Stimulated activated CD8-positive, alpha-beta memory T cell treated with anti-CD3 and anti-CD28 coated beads, Interleukin-12 subunit alpha, Interleukin-12 subunit beta, amount 100 ng/mL, for 1 hour (primary cell): ENCODE measurements around the gene GRN.
A peak's percentile ranks its signal among the peaks of the same experiment; 100 is the strongest.
"Not testable (repeated sequence)": the region's sequence is repeated elsewhere in the genome, so short reads cannot be mapped to it uniquely, and the experiment has no call there.

Experiments
- DNase-seq: peaks from one replicate; pipeline ENCODE4 v3.0.0-alpha.2; 2020; ENCODE audit warnings: low read depth

GRN gene

DNA sequence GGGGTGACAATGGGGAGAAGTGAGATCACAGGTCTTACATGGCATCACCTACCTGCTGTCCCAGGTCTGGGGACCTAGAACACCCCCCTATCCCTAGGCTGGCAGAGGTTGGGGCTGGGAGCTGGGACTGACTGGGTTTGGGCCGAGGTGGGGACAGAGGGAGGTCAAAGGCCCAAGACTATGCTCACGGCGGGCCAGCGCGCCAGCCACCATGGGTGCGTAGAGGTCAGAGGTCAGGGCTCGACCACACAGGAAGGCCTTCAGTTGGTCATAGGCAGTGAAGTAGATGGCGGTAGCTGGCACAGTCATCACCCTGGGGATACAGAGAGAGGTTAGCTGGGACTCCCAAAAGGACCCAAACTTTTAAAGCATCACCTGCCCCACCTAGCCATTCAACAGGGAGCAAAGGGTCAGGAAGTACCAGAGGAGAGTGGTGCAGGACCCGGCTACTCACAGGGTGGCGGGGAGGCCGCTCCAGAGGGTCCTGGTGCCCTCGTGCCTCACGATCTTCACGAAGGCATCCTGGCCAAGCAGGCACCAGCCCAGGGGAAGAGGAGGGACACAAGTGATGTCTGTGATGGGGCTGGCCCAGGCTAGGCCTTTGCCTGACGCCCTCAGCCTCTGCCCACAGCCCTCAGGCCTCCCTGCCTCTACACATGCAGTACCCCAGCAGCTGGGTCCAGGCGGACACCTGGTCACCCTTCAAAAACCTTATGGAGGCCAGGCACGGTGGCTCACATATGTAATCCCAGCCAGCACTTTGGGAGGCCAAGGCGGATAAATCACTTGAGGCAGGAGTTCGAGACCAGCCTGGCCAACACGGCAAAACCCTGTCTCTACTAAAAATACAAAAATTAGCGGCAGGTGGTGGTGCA is 23.6 kb upstream of the GRN start:
- DNase-seq: no peak

- DNase-seq: no peak
These were observed 22.7 kb upstream of the GRN start for GRCh38 chr17:44322236-44322895.

- DNase-seq: no peak
These were observed 21.6 kb upstream of the GRN start for GRCh38 chr17:44323359-44324091.

GRCh38 chr17:44324092-44324570 is 21.0 kb upstream of the GRN start:
- DNase-seq: no peak

GRCh38 chr17:44324571-44325275 is 20.4 kb upstream of the GRN start, which contains the start of gene SLC25A39:
SLC25A39 (minus strand) TSS chr17:44324823; CDS start chr17:44323562, 1,261 bp downstream.
- peak; percentile 90 for DNase-seq

- DNase-seq: peak; percentile 92
These were observed 18.1 kb upstream of the GRN start for GRCh38 chr17:44326861-44327444.

DNA sequence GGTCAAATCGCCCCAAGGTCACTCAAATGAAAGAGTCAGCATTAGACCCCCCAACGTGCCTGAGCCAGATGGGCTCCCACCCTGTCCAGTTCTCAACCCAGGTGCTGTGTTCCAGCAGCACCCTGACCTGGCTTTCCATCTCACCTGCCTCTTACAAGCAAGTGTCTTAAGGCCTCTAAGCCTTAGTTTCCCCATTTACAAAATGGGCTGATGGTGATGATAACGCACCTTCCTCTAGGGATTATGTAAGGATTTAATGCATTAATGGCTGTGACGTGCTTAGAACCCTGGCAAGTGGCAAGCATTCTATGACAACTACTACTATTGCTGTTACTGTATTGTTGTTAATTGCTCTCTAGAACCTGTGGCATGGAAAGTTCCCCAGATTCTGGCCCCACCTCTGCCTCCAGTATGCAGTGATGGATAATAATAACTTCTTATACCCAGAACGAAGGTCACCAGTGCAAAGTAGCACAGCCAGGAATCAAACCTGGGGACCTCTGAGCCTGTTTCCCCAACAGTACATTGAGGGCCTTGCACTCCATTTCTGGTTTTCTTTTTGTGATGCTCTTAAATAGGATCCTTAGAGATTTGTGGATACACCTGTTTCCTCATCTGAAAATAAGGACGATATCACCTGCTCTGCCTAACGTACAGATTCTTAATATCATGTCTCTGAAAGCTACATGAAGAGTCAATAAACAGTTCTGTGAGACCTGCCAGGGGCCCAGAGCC is 17.2 kb upstream of the GRN start:
- no peak for DNase-seq

DNA sequence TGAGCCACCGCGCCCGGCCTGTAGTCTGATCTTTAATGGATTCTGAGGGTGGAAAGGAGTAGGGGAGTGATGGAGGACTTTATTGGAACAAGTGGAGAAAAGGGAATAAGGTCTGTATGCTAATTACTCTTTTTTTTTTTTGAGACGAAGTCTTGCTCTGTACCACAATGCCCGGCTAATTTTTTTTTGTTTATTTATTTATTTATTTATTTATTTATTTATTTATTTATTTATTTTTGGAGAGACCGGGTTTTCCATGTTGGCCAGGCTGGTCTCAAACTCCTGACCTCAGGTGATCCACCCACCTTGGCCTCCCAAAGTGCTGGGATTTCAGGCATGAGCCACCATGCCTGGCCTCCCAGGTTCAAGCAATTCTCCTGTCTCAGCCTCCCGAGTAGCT is 15.6 kb upstream of the GRN start:
- not testable (repeated sequence) for DNase-seq

DNA sequence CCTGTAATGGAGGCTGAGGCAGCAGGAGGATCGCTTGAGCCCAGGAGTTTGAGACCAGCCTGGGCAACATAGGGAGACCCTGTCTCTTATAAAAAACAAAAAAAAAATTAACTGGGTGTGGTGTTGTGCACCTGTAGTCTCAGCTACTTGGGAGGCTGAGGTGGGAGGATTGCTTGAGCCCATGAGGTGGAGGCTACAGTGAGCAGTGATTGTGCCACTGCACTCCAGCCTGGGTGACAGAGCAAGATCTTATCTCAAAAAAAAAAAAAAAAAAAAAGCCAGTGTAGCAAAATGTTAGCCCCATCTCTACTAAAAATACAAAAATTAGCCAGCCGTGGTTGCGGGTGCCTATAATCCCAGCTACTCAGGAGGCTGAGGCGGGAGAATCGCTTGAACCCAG is 14.8 kb upstream of the GRN start:
- not testable (repeated sequence) for DNase-seq

- DNase-seq: peak; percentile 45
These were observed 13.8 kb upstream of the GRN start for GRCh38 chr17:44331249-44331760.

GRCh38 chr17:44333371-44333770 is 11.7 kb upstream of the GRN start:
- DNase-seq: no peak

GRCh38 chr17:44334315-44334714 is 10.8 kb upstream of the GRN start:
- no peak for DNase-seq

DNA sequence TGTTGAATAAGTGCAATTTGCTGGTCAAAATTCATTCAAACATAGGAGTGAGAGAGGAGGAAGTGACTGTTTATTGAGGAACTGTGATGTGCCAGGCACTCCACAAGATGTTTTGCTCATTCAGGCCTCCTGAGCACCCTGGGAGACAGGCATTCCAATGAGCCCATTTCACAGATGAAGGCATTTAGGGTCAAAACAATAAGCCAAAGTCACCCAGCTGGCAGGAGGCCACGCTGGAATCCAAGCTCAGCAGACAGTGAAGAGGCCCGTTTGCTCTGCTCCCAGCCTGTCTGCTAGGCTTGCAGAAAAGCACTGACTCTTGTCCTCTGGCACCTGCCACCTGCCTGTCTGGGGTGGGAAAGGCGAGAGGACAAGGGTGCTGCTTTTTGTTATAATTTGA is 10.4 kb upstream of the GRN start:
- no peak for DNase-seq

- no peak for DNase-seq
These were observed 9.5 kb upstream of the GRN start for GRCh38 chr17:44335564-44335963.

DNA sequence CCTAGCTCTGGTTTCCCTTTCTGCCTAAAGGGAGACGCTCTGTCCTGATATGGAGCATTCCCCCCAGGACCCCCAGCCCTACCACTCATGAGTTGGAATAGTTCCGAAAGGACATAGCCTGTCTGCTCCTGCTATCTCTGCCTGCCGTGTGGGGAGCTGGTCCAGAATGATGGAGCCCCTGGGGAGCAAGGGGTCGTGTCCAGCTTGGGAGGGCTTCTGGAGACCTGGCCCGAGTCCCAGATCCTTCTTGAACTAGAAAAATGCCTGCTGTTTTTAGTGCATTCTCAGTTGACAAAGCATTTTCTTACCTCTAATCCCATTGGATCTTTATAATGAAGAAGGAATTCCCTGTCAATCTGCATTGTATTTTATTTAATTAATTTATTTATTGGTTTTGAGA is 9.1 kb upstream of the GRN start:
- DNase-seq: no peak

DNA sequence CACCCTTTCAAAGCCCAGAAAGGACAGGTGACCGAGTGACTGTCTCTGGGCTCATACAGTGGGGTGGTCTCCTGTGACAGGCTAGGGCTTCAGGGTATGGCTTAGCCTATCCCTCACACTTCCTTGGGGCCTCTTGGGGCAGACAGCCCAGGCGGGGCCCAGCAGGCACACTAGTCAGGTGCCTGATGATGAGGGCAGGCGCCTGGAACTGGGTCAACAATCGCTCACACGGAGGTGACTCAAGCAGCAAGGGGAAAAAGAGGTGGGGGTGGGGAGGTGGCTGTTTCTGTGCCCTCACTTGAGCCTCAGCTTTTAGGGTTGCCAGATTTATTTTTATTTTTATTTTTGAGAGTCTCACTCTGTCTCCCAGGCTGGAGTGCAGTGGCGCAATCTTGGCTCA is 6.4 kb upstream of the GRN start:
- DNase-seq: no peak

GRCh38 chr17:44340553-44340952 is 4.5 kb upstream of the GRN start:
- DNase-seq: not testable (repeated sequence)

GRCh38 chr17:44343510-44344209 is 1.4 kb upstream of the GRN start:
- no peak for DNase-seq

DNA sequence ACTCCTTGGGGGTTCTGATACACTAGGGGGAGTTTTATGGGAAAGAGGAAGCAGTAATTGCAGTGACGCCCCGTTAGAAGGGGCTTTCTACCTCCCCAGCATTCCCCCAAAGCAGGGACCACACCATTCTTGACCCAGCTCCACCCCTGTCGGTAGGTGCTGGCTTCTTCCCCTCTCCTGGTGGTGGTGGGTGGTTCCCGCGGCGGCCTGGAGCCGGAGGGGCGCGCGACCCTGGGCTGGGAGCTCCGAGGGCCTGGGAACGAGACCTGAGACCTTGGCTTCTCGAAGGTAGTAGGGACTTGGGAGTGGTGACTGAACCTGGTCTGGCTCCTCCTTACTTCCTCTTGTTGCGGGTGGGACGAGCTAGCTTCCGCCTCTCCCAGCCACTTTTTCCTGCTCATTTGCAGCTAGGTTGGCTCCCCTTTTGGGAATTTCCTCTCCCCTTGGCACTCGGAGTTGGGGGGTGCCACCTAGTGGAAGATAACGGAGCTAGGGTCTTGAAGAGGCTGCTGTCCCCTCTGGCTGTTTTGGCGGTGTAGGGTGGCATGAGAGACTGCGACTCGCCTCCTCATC is 438 bp downstream of the GRN start:
- DNase-seq: peak; percentile 27
